Trophoblast cell (in vitro differentiated cells and primary cell): ENCODE data around the gene WWP2.

Source experiments
- DNase-seq, 2 donors: peaks; one replicate each; pipeline ENCODE4 v3.0.0-alpha.2; 2016
- H2AFZ ChIP-seq: 2 replicates; pipeline ENCODE4 v1.6.1; 2013; ENCODE audit warnings: low read length, moderate library complexity, mild to moderate bottlenecking; ENCODE audit not compliant: insufficient read depth, poor library complexity
- H2AK5ac ChIP-seq: 2 replicates; pipeline ENCODE4 v1.6.1; 2013; ENCODE audit warnings: mild to moderate bottlenecking, low read length
- H2BK120ac ChIP-seq: 2 replicates; pipeline ENCODE4 v1.6.1; 2013; ENCODE audit warnings: low read length, mild to moderate bottlenecking, moderate library complexity; ENCODE audit not compliant: insufficient read depth, poor library complexity
- H2BK12ac ChIP-seq: 2 replicates; pipeline ENCODE4 v1.6.1; 2013; ENCODE audit warnings: mild to moderate bottlenecking, low read length, moderate library complexity
- H2BK5ac ChIP-seq: 2 replicates; pipeline ENCODE4 v1.6.1; 2013; ENCODE audit warnings: low read length, low read depth, moderate library complexity, mild to moderate bottlenecking; ENCODE audit not compliant: poor library complexity
- H3K14ac ChIP-seq: 2 replicates; pipeline ENCODE4 v1.6.1; 2013; ENCODE audit warnings: mild to moderate bottlenecking, low read length
- H3K18ac ChIP-seq: 2 replicates; pipeline ENCODE4 v1.6.1; 2013; ENCODE audit warnings: mild to moderate bottlenecking, low read length
- H3K23ac ChIP-seq: 2 replicates; pipeline ENCODE4 v1.6.1; 2013; ENCODE audit warnings: low read length
- H3K27ac ChIP-seq: 2 replicates; pipeline ENCODE4 v1.5.1; 2013; ENCODE audit warnings: low read depth, mild to moderate bottlenecking, inconsistent platforms, low read length, moderate library complexity
- H3K27me3 ChIP-seq: 2 replicates; pipeline ENCODE4 v1.6.1; 2013; ENCODE audit warnings: inconsistent platforms, mild to moderate bottlenecking, low read length, moderate library complexity; ENCODE audit not compliant: insufficient read depth
- H3K36me3 ChIP-seq, 2 experiments: 1 replicate in 1 of 2; 2 replicates in 1 of 2; pipeline ENCODE4 v1.6.1; 2013; ENCODE audit warnings: low read length in 2 of 2, mild to moderate bottlenecking in 2 of 2, moderate library complexity in 1 of 2; ENCODE audit not compliant: insufficient read depth in 2 of 2, control insufficient read depth in 1 of 2
- H3K4ac ChIP-seq: 2 replicates; pipeline ENCODE4 v1.6.1; 2013; ENCODE audit warnings: low read depth, mild to moderate bottlenecking, low read length, moderate library complexity
- H3K4me1 ChIP-seq, 2 experiments: 1 replicate in 1 of 2; 2 replicates in 1 of 2; pipeline ENCODE4 v1.6.1; 2013; ENCODE audit warnings: low read length in 2 of 2, mild to moderate bottlenecking in 2 of 2, moderate library complexity in 1 of 2; ENCODE audit not compliant: insufficient read depth in 2 of 2, control insufficient read depth in 1 of 2
- H3K4me2 ChIP-seq: 2 replicates; pipeline ENCODE4 v1.6.1; 2013; ENCODE audit warnings: inconsistent platforms, mild to moderate bottlenecking, low read length, moderate library complexity
- H3K4me3 ChIP-seq: 2 replicates; pipeline ENCODE4 v1.5.1; 2013; ENCODE audit warnings: mild to moderate bottlenecking, low read depth, low read length, inconsistent platforms
- H3K79me1 ChIP-seq: one replicate; pipeline ENCODE4 v1.6.1; 2013; ENCODE audit warnings: low read length
- H3K79me2 ChIP-seq: 2 replicates; pipeline ENCODE4 v1.6.1; 2013; ENCODE audit warnings: low read length, mild to moderate bottlenecking; ENCODE audit not compliant: control insufficient read depth, insufficient read depth, poor library complexity
- H3K9ac ChIP-seq: 2 replicates; pipeline ENCODE4 v1.6.1; 2013; ENCODE audit warnings: mild to moderate bottlenecking, low read length
- H3K9me3 ChIP-seq: 2 replicates; pipeline ENCODE4 v1.6.1; 2013; ENCODE audit warnings: low read depth, mild to moderate bottlenecking, control low read depth, inconsistent platforms, low read length; ENCODE audit not compliant: insufficient read depth
- H4K12ac ChIP-seq: 2 replicates; pipeline ENCODE4 v1.6.1; 2013; ENCODE audit warnings: low read depth, mild to moderate bottlenecking, low read length, moderate library complexity
- H4K8ac ChIP-seq: 2 replicates; pipeline ENCODE4 v1.6.1; 2013; ENCODE audit warnings: low read depth, mild to moderate bottlenecking, low read length, moderate library complexity
- H4K91ac ChIP-seq: one replicate; pipeline ENCODE4 v1.6.1; 2013; ENCODE audit warnings: low read depth, mild to moderate bottlenecking, low read length, moderate library complexity
- WGBS: extraction: QIAGEN DNeasy Blood & Tissue Kit; methylation state at CpG from one replicate; pipeline ENCODE4 v1.1.7; 2013; ENCODE audit warnings: missing lambda C conversion rate; ENCODE audit not compliant: insufficient read length, insufficient coverage; ENCODE audit errors: extremely low coverage; 5-methylcytosine and 5-hydroxymethylcytosine counted together

Gene WWP2

GRCh38 chr16:69918241-69918640, 156.1 kb downstream of the WWP2 start:
- H2AK5ac ChIP-seq = no peak overlapping the region
- H3K9ac ChIP-seq = no peak overlapping the region
- H3K18ac ChIP-seq = no peak overlapping the region
- no peaks in the 10 kb centered on the region for H3K27me3 ChIP-seq
- peak overlapping the region; percentile 11 for H3K27ac ChIP-seq
- no peak overlapping the region for H4K12ac ChIP-seq
- peak overlapping the region; percentile 49 for H3K4me2 ChIP-seq
- H3K23ac ChIP-seq = no peak overlapping the region
- no peak overlapping the region for H2BK5ac ChIP-seq
- WGBS = no CpG with 5 or more reads among the region's 1 CpG
- H2BK12ac ChIP-seq = no peak overlapping the region
- no peaks in the 10 kb centered on the region for H3K79me2 ChIP-seq
- H2AFZ ChIP-seq = no peak overlapping the region
- no peak overlapping the region for H4K91ac ChIP-seq
- H3K4me1 ChIP-seq = peaks cover 14 to 21% of the 10 kb centered on the region in 2 experiments
- no peaks in the 10 kb centered on the region for H3K36me3 ChIP-seq
- H3K14ac ChIP-seq = no peak overlapping the region
- no peak overlapping the region for H4K8ac ChIP-seq
- H3K4me3 ChIP-seq = no peak overlapping the region
- H3K4ac ChIP-seq = no peak overlapping the region
- no peak overlapping the region for H2BK120ac ChIP-seq
- no peaks in the 10 kb centered on the region for H3K9me3 ChIP-seq
- H3K79me1 ChIP-seq = no peaks in the 10 kb centered on the region
- no peak for DNase-seq

- peaks cover 2% of the 10 kb centered on the region for H3K79me1 ChIP-seq
- no peak overlapping the region for H3K4ac ChIP-seq
- no peak overlapping the region for H3K27ac ChIP-seq
- no peak overlapping the region for H2AFZ ChIP-seq
- no peak overlapping the region for H3K14ac ChIP-seq
- H3K79me2 ChIP-seq = no peaks in the 10 kb centered on the region
- no peaks in the 10 kb centered on the region for H3K9me3 ChIP-seq
- H3K18ac ChIP-seq = no peak overlapping the region
- no peak overlapping the region for H3K23ac ChIP-seq
- no CpG with 5 or more reads among the region's 2 CpGs for WGBS
- DNase-seq = no peak
- H3K4me3 ChIP-seq = no peak overlapping the region
- H4K91ac ChIP-seq = no peak overlapping the region
- peaks cover 0 to 2% of the 10 kb centered on the region in 2 experiments for H3K36me3 ChIP-seq
- H4K12ac ChIP-seq = no peak overlapping the region
- H3K27me3 ChIP-seq = no peaks in the 10 kb centered on the region
- no peak overlapping the region for H2AK5ac ChIP-seq
- peaks cover 19 to 27% of the 10 kb centered on the region in 2 experiments for H3K4me1 ChIP-seq
- no peak overlapping the region for H2BK5ac ChIP-seq
- no peak overlapping the region for H4K8ac ChIP-seq
- H2BK120ac ChIP-seq = no peak overlapping the region
- H3K9ac ChIP-seq = no peak overlapping the region
- no peak overlapping the region for H3K4me2 ChIP-seq
- H2BK12ac ChIP-seq = no peak overlapping the region
Observed at GRCh38 chr16:69921127-69921526, 159.0 kb downstream of the WWP2 start.

GRCh38 chr16:69922200-69922599, 160.1 kb downstream of the WWP2 start:
- H2BK120ac ChIP-seq = no peak overlapping the region
- peaks cover 0 to 2% of the 10 kb centered on the region in 2 experiments for H3K36me3 ChIP-seq
- no CpG with 5 or more reads among the region's 6 CpGs for WGBS

GRCh38 chr16:69924041-69924775, 162.1 kb downstream of the WWP2 start:
- Histone ChIP-seq H2BK5ac (no peak overlapping the region), H2BK120ac (no peak overlapping the region), H4K12ac (no peak overlapping the region), H3K4me2 (no peak overlapping the region), H3K14ac (no peak overlapping the region), H2AFZ (no peak overlapping the region), H3K4me3 (no peak overlapping the region), H2BK12ac (no peak overlapping the region), H3K23ac (no peak overlapping the region), H3K4ac (no peak overlapping the region), H3K36me3 (peaks cover 0 to 2% of the 10 kb centered on the region in 2 experiments), H3K9me3 (no peaks in the 10 kb centered on the region), H3K79me1 (peaks cover 2% of the 10 kb centered on the region), H3K27ac (no peak overlapping the region), H3K18ac (no peak overlapping the region), H3K27me3 (no peaks in the 10 kb centered on the region), H3K4me1 (peaks cover 6 to 7% of the 10 kb centered on the region in 2 experiments), H4K8ac (no peak overlapping the region), H2AK5ac (no peak overlapping the region), H3K79me2 (no peaks in the 10 kb centered on the region), H3K9ac (no peak overlapping the region), H4K91ac (no peak overlapping the region)
- no peak for DNase-seq
- no CpG with 5 or more reads among the region's 11 CpGs for WGBS

More at GRCh38 chr16:69922200-69922599, 160.1 kb downstream of the WWP2 start:
- no peak overlapping the region for H3K18ac ChIP-seq
- no peak overlapping the region for H3K4me3 ChIP-seq
- no peak overlapping the region for H3K9ac ChIP-seq
- no peak overlapping the region for H2BK12ac ChIP-seq
- no peak overlapping the region for H3K23ac ChIP-seq
- H3K9me3 ChIP-seq = no peaks in the 10 kb centered on the region
- no peak overlapping the region for H2AK5ac ChIP-seq
- no peak for DNase-seq
- H3K14ac ChIP-seq = no peak overlapping the region
- no peak overlapping the region for H3K4ac ChIP-seq
- no peaks in the 10 kb centered on the region for H3K27me3 ChIP-seq
- no peak overlapping the region for H4K12ac ChIP-seq
- no peak overlapping the region for H4K91ac ChIP-seq
- no peak overlapping the region for H3K27ac ChIP-seq
- H3K4me1 ChIP-seq = peaks cover 11 to 19% of the 10 kb centered on the region in 2 experiments
- H2BK5ac ChIP-seq = no peak overlapping the region
- peaks cover 2% of the 10 kb centered on the region for H3K79me1 ChIP-seq
- no peak overlapping the region for H4K8ac ChIP-seq
- H3K4me2 ChIP-seq = no peak overlapping the region
- no peaks in the 10 kb centered on the region for H3K79me2 ChIP-seq
- no peak overlapping the region for H2AFZ ChIP-seq
